Kidney epithelial cell (primary cell): ENCODE measurements around the gene RBM45. TPM values are rescaled to one million over a fixed set of nuclear protein-coding genes. Genes with fewer than 3 reads are reported as not detected.

Source experiments
- DNase-seq: peaks from one replicate; pipeline ENCODE4 v3.0.0-alpha.2; 2010; ENCODE audit warnings: low read depth
- H3K27me3 ChIP-seq: 2 replicates; pipeline ENCODE4 v1.6.0; 2011; ENCODE audit warnings: low read length; ENCODE audit not compliant: control insufficient read depth, insufficient read depth
- H3K36me3 ChIP-seq: 2 replicates; pipeline ENCODE4 v1.5.1; 2011; ENCODE audit warnings: low read length; ENCODE audit not compliant: control insufficient read depth, insufficient read depth
- H3K4me3 ChIP-seq: 2 replicates; pipeline ENCODE4 v1.5.1; 2011; ENCODE audit warnings: low read depth, mild to moderate bottlenecking, control low read depth, low read length
- CTCF ChIP-seq: IDR thresholded peaks from 2 replicates; pipeline ENCODE4 v1.5.1; 2011; ENCODE audit warnings: mild to moderate bottlenecking, moderate library complexity, low read length, control low read depth, inconsistent platforms; ENCODE audit not compliant: insufficient read depth, poor library complexity, severe bottlenecking
- total RNA-seq: library from RNA; depleted of rRNA; stranded (reverse); fragments of >200 nt; gene quantifications from 2 replicates; pipeline ENCODE4 v1.2.3, GENCODE V29; 2015

Gene RBM45
- total RNA-seq, 1 donor from 2014 or later, result 7.6 TPM

- H3K4me3 ChIP-seq, result no peak overlapping the region
- DNase-seq, result no peak
- no peaks in the 10 kb centered on the region for H3K36me3 ChIP-seq
- TF ChIP-seq CTCF, result no peak
- H3K27me3 ChIP-seq, result no peaks in the 10 kb centered on the region
Observed at GRCh38 chr2:178177066-178177679, 64.9 kb downstream of the RBM45 start.

Other genes with a start within 250 kb of the RBM45 start
- 0.13 and 0.21 TPM in 2 replicates for gene PDE11A, start 39.7 kb upstream of the RBM45 start, total RNA-seq
- gene OSBPL6, start 82.1 kb downstream of the RBM45 start, total RNA-seq, result 3.6 and 3.8 TPM in 2 replicates